Activated naive CD4-positive, alpha-beta T cell treated with anti-CD3 and anti-CD28 coated beads for 36 hours (primary cell): ENCODE data around the gene SUMO2. TPM values are rescaled to one million over a fixed set of nuclear protein-coding genes. Genes with fewer than 3 reads are reported as not detected.
"Not testable (repeated sequence)": the region's sequence is repeated elsewhere in the genome, so short reads cannot be mapped to it uniquely, and the experiment has no call there.

Experiments
- CTCF ChIA-PET: fragments of 350-600 bp; sonication (Branson Sonifier 250); formaldehyde crosslinking; loops from one replicate; lab custom pipeline; 2021; ENCODE audit warnings: antibody characterized with exemption; lab: Charles Lee
- DNase-seq: peaks from one replicate; pipeline ENCODE4 v3.0.0-alpha.2; 2020
- H3K27ac Mint-ChIP-seq: one replicate; pipeline ENCODE4 v1.8.0; 2021; ENCODE audit warnings: mild to moderate bottlenecking, mixed read lengths
- H3K27me3 Mint-ChIP-seq: one replicate; pipeline ENCODE4 v1.8.0; 2021; ENCODE audit warnings: low read depth, mixed read lengths
- H3K36me3 Mint-ChIP-seq: one replicate; pipeline ENCODE4 v1.8.0; 2021; ENCODE audit warnings: low read depth, mixed read lengths
- H3K4me1 Mint-ChIP-seq: one replicate; pipeline ENCODE4 v1.8.0; 2021; ENCODE audit warnings: low read depth, mixed read lengths
- H3K4me3 Mint-ChIP-seq: one replicate; pipeline ENCODE4 v1.8.0; 2021; ENCODE audit warnings: mild to moderate bottlenecking, moderate library complexity, mixed read lengths
- H3K9me3 Mint-ChIP-seq: one replicate; pipeline ENCODE4 v1.8.0; 2021; ENCODE audit warnings: mixed read lengths
- intact Hi-C: fragments of 100-400 bp; cut with micrococcal nuclease; formaldehyde crosslinking; loops from one replicate; pipeline ENCODE4 v1.15.1; 2023
- total RNA-seq, 2 experiments: library from RNA; stranded (reverse); gene quantifications; one replicate each; pipeline ENCODE4 v1.2.3, GENCODE V29; 2021

Gene SUMO2
- total RNA-seq, 2 experiments from 2014 or later = 633 to 688 TPM

- intact Hi-C loops = loop anchor here (10.0 kb wide), 2 partner anchors 197 to 463 kb away; partner anchors contain the start of genes GRB2 and NHERF1
- H3K9me3 Mint-ChIP-seq = no peaks in the 10 kb centered on the region
- CTCF ChIA-PET = no interaction called here
- no peak for DNase-seq
- H3K4me3 Mint-ChIP-seq = peak overlapping the region; percentile 29
- no peak overlapping the region for H3K27ac Mint-ChIP-seq
- H3K27me3 Mint-ChIP-seq = no peaks in the 10 kb centered on the region
- peaks cover 24% of the 10 kb centered on the region for H3K36me3 Mint-ChIP-seq
- peaks cover 19% of the 10 kb centered on the region for H3K4me1 Mint-ChIP-seq
Measured at GRCh38 chr17:75207760-75208159, 25.0 kb upstream of the SUMO2 start.

- intact Hi-C loops = loop anchor here (10.0 kb wide), 2 partner anchors 198 to 462 kb away; partner anchors contain the start of genes GRB2 and NHERF1
- Mint-ChIP-seq H3K4me1 (peaks cover 19% of the 10 kb centered on the region), H3K4me3 (peak overlapping the region; percentile 98), H3K36me3 (peaks cover 24% of the 10 kb centered on the region)
- CTCF ChIA-PET = interaction anchor here (1.2 to 2.5 kb wide), 3 partner anchors 18 to 66 kb away, joined by 3 to 13 read pairs (median 5); partner anchors contain the start of gene MIF4GD
- not testable (repeated sequence) for DNase-seq, H3K27ac Mint-ChIP-seq, H3K27me3 Mint-ChIP-seq, H3K9me3 Mint-ChIP-seq
Measured at GRCh38 chr17:75207050-75207407, 24.3 kb upstream of the SUMO2 start.

- H3K4me3 Mint-ChIP-seq = peak overlapping the region; percentile 98
- H3K27me3 Mint-ChIP-seq = no peaks in the 10 kb centered on the region
- H3K4me1 Mint-ChIP-seq = peaks cover 24% of the 10 kb centered on the region
- H3K36me3 Mint-ChIP-seq = peaks cover 18% of the 10 kb centered on the region
- intact Hi-C loops = loop anchor here (1.0 to 10.0 kb wide), 6 partner anchors 22 to 461 kb away; partner anchors contain the start of genes GGA3, GRB2, JPT1 and MRPS7
- H3K27ac Mint-ChIP-seq = peak overlapping the region; percentile 98
- CTCF ChIA-PET = interaction anchor here (0.8 to 8.6 kb wide), 8 partner anchors 16 to 245 kb away, joined by 3 to 179 read pairs (median 5); partner anchors contain the start of genes ARMC7 and MIF4GD
- DNase-seq = no peak
- no peaks in the 10 kb centered on the region for H3K9me3 Mint-ChIP-seq
Measured at GRCh38 chr17:75205793-75206163, 23.0 kb upstream of the SUMO2 start.

GRCh38 chr17:75205037-75205792, 22.5 kb upstream of the SUMO2 start, which contains the start of gene NUP85:
NUP85 (plus strand) TSS chr17:75205679; CDS start chr17:75205762, 83 bp downstream.
- H3K36me3 Mint-ChIP-seq = peaks cover 14% of the 10 kb centered on the region
- peak within 1 kb of the TSS; percentile 98 for H3K4me3 Mint-ChIP-seq
- no peaks in the 10 kb centered on the region for H3K9me3 Mint-ChIP-seq
- peak; percentile 94 for DNase-seq
- CTCF ChIA-PET = interaction anchor here (0.8 to 8.6 kb wide), 8 partner anchors 16 to 244 kb away, joined by 3 to 179 read pairs (median 6); partner anchors contain the start of genes ARMC7 and MIF4GD
- no peaks in the 10 kb centered on the region for H3K27me3 Mint-ChIP-seq
- peak within 1 kb of the TSS; percentile 98 for H3K27ac Mint-ChIP-seq
- peaks cover 24% of the 10 kb centered on the region for H3K4me1 Mint-ChIP-seq
- intact Hi-C loops = loop anchor here (1.0 to 10.0 kb wide), 6 partner anchors 22 to 460 kb away; partner anchors contain the start of genes GGA3, GRB2, JPT1 and MRPS7

- H3K27ac Mint-ChIP-seq = no peak overlapping the region
- no peaks in the 10 kb centered on the region for H3K9me3 Mint-ChIP-seq
- H3K27me3 Mint-ChIP-seq = no peaks in the 10 kb centered on the region
- DNase-seq = no peak
- CTCF ChIA-PET = interaction anchor here (0.6 to 8.6 kb wide), 13 partner anchors 11 to 276 kb away, joined by 3 to 179 read pairs (median 7); partner anchors contain the start of genes ARMC7, NT5C and OTOP2
- H3K36me3 Mint-ChIP-seq = no peaks in the 10 kb centered on the region
- no peak overlapping the region for H3K4me3 Mint-ChIP-seq
- peaks cover 8% of the 10 kb centered on the region for H3K4me1 Mint-ChIP-seq
- intact Hi-C loops = loop anchor here (2.0 to 10.0 kb wide), 5 partner anchors 68 to 455 kb away; partner anchors contain the start of genes ATP5PD, GRB2, KCTD2 and NHERF1
Measured at GRCh38 chr17:75199886-75200618, 17.3 kb upstream of the SUMO2 start.

GRCh38 chr17:75194879-75195278, 12.1 kb upstream of the SUMO2 start:
- no peaks in the 10 kb centered on the region for H3K27me3 Mint-ChIP-seq
- H3K4me3 Mint-ChIP-seq = no peak overlapping the region
- CTCF ChIA-PET = no interaction called here
- H3K36me3 Mint-ChIP-seq = no peaks in the 10 kb centered on the region
- intact Hi-C loops = no loop called here
- no peaks in the 10 kb centered on the region for H3K4me1 Mint-ChIP-seq
- no peak overlapping the region for H3K27ac Mint-ChIP-seq
- no peak for DNase-seq
- no peaks in the 10 kb centered on the region for H3K9me3 Mint-ChIP-seq

GRCh38 chr17:75191584-75191983, 8.8 kb upstream of the SUMO2 start:
- Mint-ChIP-seq H3K36me3 (no peaks in the 10 kb centered on the region), H3K27ac (no peak overlapping the region), H3K4me3 (no peak overlapping the region)

GRCh38 chr17:75188614-75189013, 5.9 kb upstream of the SUMO2 start:
- H3K27ac Mint-ChIP-seq = no peak overlapping the region
- no peak overlapping the region for H3K4me3 Mint-ChIP-seq
- H3K4me1 Mint-ChIP-seq = peaks cover 17% of the 10 kb centered on the region
- intact Hi-C loops = loop anchor here (1.0 to 10.0 kb wide), 3 partner anchors 7 to 596 kb away; partner anchors contain the start of gene UNK
- CTCF ChIA-PET = interaction anchor here (0.6 to 6.1 kb wide), 6 partner anchors 12 to 75 kb away, joined by 3 to 64 read pairs (median 3); no protein-coding TSS in a partner anchor
- DNase-seq = no peak
- no peaks in the 10 kb centered on the region for H3K9me3 Mint-ChIP-seq
- no peaks in the 10 kb centered on the region for H3K27me3 Mint-ChIP-seq
- no peaks in the 10 kb centered on the region for H3K36me3 Mint-ChIP-seq

More at GRCh38 chr17:75191584-75191983, 8.8 kb upstream of the SUMO2 start:
- intact Hi-C loops = no loop called here
- DNase-seq = no peak
- H3K27me3 Mint-ChIP-seq = no peaks in the 10 kb centered on the region
- no peaks in the 10 kb centered on the region for H3K9me3 Mint-ChIP-seq
- CTCF ChIA-PET = interaction anchor here (0.7 to 6.1 kb wide), 4 partner anchors 9 to 221 kb away, joined by 3 to 64 read pairs (median 5); no protein-coding TSS in a partner anchor
- H3K4me1 Mint-ChIP-seq = peaks cover 7% of the 10 kb centered on the region

- Mint-ChIP-seq H3K9me3 (no peaks in the 10 kb centered on the region), H3K4me3 (peak overlapping the region; percentile 81), H3K27me3 (no peaks in the 10 kb centered on the region), H3K4me1 (peaks cover 38% of the 10 kb centered on the region), H3K36me3 (peaks cover 19% of the 10 kb centered on the region), H3K27ac (peak overlapping the region; percentile 97)
- no peak for DNase-seq
- intact Hi-C loops = loop anchor here (1.0 to 10.0 kb wide), 10 partner anchors 17 to 601 kb away; partner anchors contain the start of genes ATP5PD, GGA3, JPT1 and KCTD2
- CTCF ChIA-PET = interaction anchor here (0.5 to 1.6 kb wide), 6 partner anchors 10 to 73 kb away, joined by 3 to 12 read pairs (median 4); no protein-coding TSS in a partner anchor
Measured at GRCh38 chr17:75183999-75184884, 1.5 kb upstream of the SUMO2 start.

- intact Hi-C loops = loop anchor here (2.0 to 10.0 kb wide), 5 partner anchors 51 to 603 kb away; partner anchors contain the start of genes ATP5PD, GGA3, KCTD2 and MRPS7
- Mint-ChIP-seq H3K4me3 (peak overlapping the region; percentile 92), H3K36me3 (peaks cover 27% of the 10 kb centered on the region), H3K4me1 (peaks cover 40% of the 10 kb centered on the region), H3K27ac (peak overlapping the region; percentile 88), H3K9me3 (no peaks in the 10 kb centered on the region), H3K27me3 (no peaks in the 10 kb centered on the region)
- CTCF ChIA-PET = no interaction called here
- DNase-seq = no peak
Measured at GRCh38 chr17:75182319-75182568, 515 bp downstream of the SUMO2 start.
